ENCODE data around the gene TMA7B.
"Not testable (repeated sequence)": the region's sequence is repeated elsewhere in the genome, so short reads cannot be mapped to it uniquely, and the experiment has no call there.

TMA7B gene

GRCh38 chr22:39985383-39986035, 25.3 kb downstream of the TMA7B start:
- DNase-seq, result no peak

- DNase-seq, result no peak
Measured at GRCh38 chr22:39988386-39989114, 28.4 kb downstream of the TMA7B start.

GRCh38 chr22:39989633-39990032, 29.4 kb downstream of the TMA7B start:
- DNase-seq, result no peak

GRCh38 chr22:39990686-39991085, 30.5 kb downstream of the TMA7B start:
- no peak for DNase-seq

GRCh38 chr22:39991159-39991860, 31.1 kb downstream of the TMA7B start:
- DNase-seq, result no peak

GRCh38 chr22:39992088-39992826, 32.1 kb downstream of the TMA7B start:
- no peak for DNase-seq

GRCh38 chr22:39992894-39993293, 32.7 kb downstream of the TMA7B start:
- DNase-seq, result not testable (repeated sequence)

- no peak for DNase-seq
Measured at GRCh38 chr22:39994041-39994565, 33.9 kb downstream of the TMA7B start.

- DNase-seq, result no peak
Measured at GRCh38 chr22:39994566-39995392, 34.6 kb downstream of the TMA7B start, which contains the start of gene FAM83F. Gene FAM83F, plus strand, starts transcription at chr22:39994954. Its CDS starts 89 bp downstream, at chr22:39995043.

- DNase-seq, result no peak
Measured at GRCh38 chr22:39995393-39996252, 35.4 kb downstream of the TMA7B start.

GRCh38 chr22:39996732-39997131, 36.5 kb downstream of the TMA7B start:
- no peak for DNase-seq

- no peak for DNase-seq
Measured at GRCh38 chr22:39997421-39997820, 37.2 kb downstream of the TMA7B start.

- no peak for DNase-seq
Measured at GRCh38 chr22:39997939-39998726, 37.9 kb downstream of the TMA7B start.

- DNase-seq, result no peak
Measured at GRCh38 chr22:39999144-39999757, 39.1 kb downstream of the TMA7B start.

- no peak for DNase-seq
Measured at GRCh38 chr22:40000171-40000570, 40.0 kb downstream of the TMA7B start.

- DNase-seq, result no peak
Measured at GRCh38 chr22:40001106-40001505, 40.9 kb downstream of the TMA7B start.

- no peak for DNase-seq
Measured at GRCh38 chr22:40001800-40002577, 41.8 kb downstream of the TMA7B start.

GRCh38 chr22:40002935-40003715, 42.9 kb downstream of the TMA7B start:
- DNase-seq, result no peak

Data from NK-92 treated with Interleukin-12 subunit alpha and Interleukin-12 subunit beta, amount 100 ng/mL, for 24 hours (cell line).